Measurements from ENCODE around the gene CFAP90. TPM values are rescaled to one million over a fixed set of nuclear protein-coding genes. Genes with fewer than 3 reads are reported as not detected.
A peak's percentile ranks its signal among the peaks of the same experiment; 100 is the strongest.

The CFAP90 gene
- total RNA-seq, 1 donor from 2014 or later: not detected

- DNase-seq (ENCODE audit: low spot score): peak; percentile 97
- intact Hi-C loops (cut with DNase I): no loop called here
Observed at GRCh38 chr5:7868773-7869473, 18.0 kb upstream of the CFAP90 start, which contains the start of the genes FASTKD3 and MTRR. Gene FASTKD3, minus strand, starts transcription at chr5:7869031. Its CDS starts 948 bp downstream, at chr5:7868083. Gene MTRR, plus strand, starts transcription at chr5:7869148. Its CDS starts 1,647 bp downstream, at chr5:7870795.

GRCh38 chr5:7868427-7868772 is 17.5 kb upstream of the CFAP90 start:
- DNase-seq (ENCODE audit: low spot score): no peak
- intact Hi-C loops (cut with DNase I): no loop called here

GRCh38 chr5:7867260-7867659 is 16.3 kb upstream of the CFAP90 start:
- intact Hi-C loops (cut with DNase I): no loop called here
- no peak for DNase-seq (ENCODE audit: low spot score)

- intact Hi-C loops (cut with DNase I): no loop called here
- DNase-seq (ENCODE audit: low spot score): no peak
Observed at GRCh38 chr5:7866196-7866595, 15.3 kb upstream of the CFAP90 start.

- intact Hi-C loops (cut with DNase I): loop anchor here (5.0 kb wide), 1 partner anchor 1091 kb away; no protein-coding TSS in a partner anchor
- no peak for DNase-seq (ENCODE audit: low spot score)
Observed at GRCh38 chr5:7857926-7858632, 7.1 kb upstream of the CFAP90 start.

- no peak for DNase-seq (ENCODE audit: low spot score)
- intact Hi-C loops (cut with DNase I): loop anchor here (5.0 kb wide), 1 partner anchor 1090 kb away; no protein-coding TSS in a partner anchor
Observed at GRCh38 chr5:7857361-7857760, 6.4 kb upstream of the CFAP90 start.

GRCh38 chr5:7856855-7857254 is 5.9 kb upstream of the CFAP90 start:
- DNase-seq (ENCODE audit: low spot score): no peak
- intact Hi-C loops (cut with DNase I): loop anchor here (5.0 kb wide), 1 partner anchor 1090 kb away; no protein-coding TSS in a partner anchor

GRCh38 chr5:7855611-7856010 is 4.7 kb upstream of the CFAP90 start:
- no peak for DNase-seq (ENCODE audit: low spot score)
- intact Hi-C loops (cut with DNase I): loop anchor here (5.0 kb wide), 1 partner anchor 1088 kb away; no protein-coding TSS in a partner anchor

- no peak for DNase-seq (ENCODE audit: low spot score)
- intact Hi-C loops (cut with DNase I): no loop called here
Observed at GRCh38 chr5:7852988-7853387, 2.1 kb upstream of the CFAP90 start.

GRCh38 chr5:7852542-7852941 is 1.6 kb upstream of the CFAP90 start:
- intact Hi-C loops (cut with DNase I): no loop called here

GRCh38 chr5:7851617-7852289 is 820 bp upstream of the CFAP90 start:
- DNase-seq (ENCODE audit: low spot score): no peak
- intact Hi-C loops (cut with DNase I): no loop called here

More at GRCh38 chr5:7852542-7852941, 1.6 kb upstream of the CFAP90 start:
- no peak for DNase-seq (ENCODE audit: low spot score)

- DNase-seq (ENCODE audit: low spot score): no peak
- intact Hi-C loops (cut with DNase I): no loop called here
Observed at GRCh38 chr5:7851240-7851592, 283 bp upstream of the CFAP90 start.

- intact Hi-C loops (cut with DNase I): no loop called here
- no peak for DNase-seq (ENCODE audit: low spot score)
Observed at GRCh38 chr5:7849681-7850394, 1.1 kb downstream of the CFAP90 start.

- intact Hi-C loops (cut with DNase I): no loop called here
- no peak for DNase-seq (ENCODE audit: low spot score)
Observed at GRCh38 chr5:7848296-7848695, 2.6 kb downstream of the CFAP90 start.

- intact Hi-C loops (cut with DNase I): no loop called here
- no peak for DNase-seq (ENCODE audit: low spot score)
Observed at GRCh38 chr5:7846327-7846726, 4.6 kb downstream of the CFAP90 start.

GRCh38 chr5:7845557-7845956 is 5.4 kb downstream of the CFAP90 start:
- intact Hi-C loops (cut with DNase I): no loop called here
- DNase-seq (ENCODE audit: low spot score): no peak

- intact Hi-C loops (cut with DNase I): no loop called here
Observed at GRCh38 chr5:7844901-7845300, 6.0 kb downstream of the CFAP90 start.

GRCh38 chr5:7842531-7842930 is 8.4 kb downstream of the CFAP90 start:
- intact Hi-C loops (cut with DNase I): no loop called here
- no peak for DNase-seq (ENCODE audit: low spot score)

More at GRCh38 chr5:7844901-7845300, 6.0 kb downstream of the CFAP90 start:
- DNase-seq (ENCODE audit: low spot score): no peak

GRCh38 chr5:7837403-7837802 is 13.5 kb downstream of the CFAP90 start:
- DNase-seq (ENCODE audit: low spot score): no peak
- intact Hi-C loops (cut with DNase I): no loop called here

GRCh38 chr5:7834982-7835381 is 16.0 kb downstream of the CFAP90 start:
- no peak for DNase-seq (ENCODE audit: low spot score)
- intact Hi-C loops (cut with DNase I): no loop called here

Measured in cardiac septum (tissue), 1 donor.